Ovary (tissue), 3 donors: Measurements from ENCODE around the gene DENND1A.

ENCODE experiments used
- POLR2A ChIP-seq: fragments of 450-650 bp; IDR thresholded peaks from one replicate; pipeline ENCODE4 v1.6.1; 2017; ENCODE audit warnings: antibody characterized with exemption, mild to moderate bottlenecking, moderate library complexity
- TF ChIP-seq, protein P1 (sequence below), 3 donors: fragments of 450-650 bp in 2 of 3; fragments of 200-600 bp in 1 of 3; IDR thresholded peaks; one replicate each; pipeline versions ENCODE4 v1.5.1 to v1.8.0; 2016 to 2022; ENCODE audit warnings: antibody characterized with exemption in 3 of 3, mild to moderate bottlenecking in 1 of 3
- donor health status: DM: no; HTN: no; CAD: no.

DNA sequence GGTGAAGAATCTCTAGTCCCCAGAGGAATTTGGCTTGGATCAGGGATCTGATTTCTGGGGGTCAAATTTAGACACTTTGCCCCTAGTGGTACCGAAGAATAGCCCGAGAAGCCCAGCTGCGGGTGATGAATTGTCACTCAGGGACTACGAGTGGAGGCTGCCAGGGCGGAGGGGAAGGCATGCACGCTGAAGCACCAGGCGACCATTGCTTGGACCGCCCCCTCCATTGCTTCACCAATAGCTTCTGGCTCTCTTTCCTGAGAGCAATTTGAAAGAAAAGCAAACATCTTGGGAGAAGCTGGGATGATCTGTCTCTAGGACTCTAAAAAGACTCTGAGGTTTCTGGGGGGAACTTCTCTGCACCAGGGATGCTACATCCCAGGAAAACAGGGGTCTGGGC is 436.3 kb downstream of the DENND1A start:
- TF ChIP-seq POLR2A = no peak
- TF ChIP-seq, protein P1, sequence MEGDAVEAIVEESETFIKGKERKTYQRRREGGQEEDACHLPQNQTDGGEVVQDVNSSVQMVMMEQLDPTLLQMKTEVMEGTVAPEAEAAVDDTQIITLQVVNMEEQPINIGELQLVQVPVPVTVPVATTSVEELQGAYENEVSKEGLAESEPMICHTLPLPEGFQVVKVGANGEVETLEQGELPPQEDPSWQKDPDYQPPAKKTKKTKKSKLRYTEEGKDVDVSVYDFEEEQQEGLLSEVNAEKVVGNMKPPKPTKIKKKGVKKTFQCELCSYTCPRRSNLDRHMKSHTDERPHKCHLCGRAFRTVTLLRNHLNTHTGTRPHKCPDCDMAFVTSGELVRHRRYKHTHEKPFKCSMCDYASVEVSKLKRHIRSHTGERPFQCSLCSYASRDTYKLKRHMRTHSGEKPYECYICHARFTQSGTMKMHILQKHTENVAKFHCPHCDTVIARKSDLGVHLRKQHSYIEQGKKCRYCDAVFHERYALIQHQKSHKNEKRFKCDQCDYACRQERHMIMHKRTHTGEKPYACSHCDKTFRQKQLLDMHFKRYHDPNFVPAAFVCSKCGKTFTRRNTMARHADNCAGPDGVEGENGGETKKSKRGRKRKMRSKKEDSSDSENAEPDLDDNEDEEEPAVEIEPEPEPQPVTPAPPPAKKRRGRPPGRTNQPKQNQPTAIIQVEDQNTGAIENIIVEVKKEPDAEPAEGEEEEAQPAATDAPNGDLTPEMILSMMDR (IDR thresholded peaks at IDR 0.05) = no peak
